Measurements from ENCODE around the gene CACNA1C.

Gene CACNA1C

GRCh38 chr12:2456813-2457186, 404.0 kb downstream of the CACNA1C start:
- no peak for DNase-seq
- ATAC-seq, result no peak

GRCh38 chr12:2457215-2457932, 404.6 kb downstream of the CACNA1C start:
- no peak for ATAC-seq

GRCh38 chr12:2457933-2458414, 405.2 kb downstream of the CACNA1C start:
- no peak for DNase-seq
- ATAC-seq, result no peak

More at GRCh38 chr12:2457215-2457932, 404.6 kb downstream of the CACNA1C start:
- no peak for DNase-seq

GRCh38 chr12:2460051-2460670, 407.4 kb downstream of the CACNA1C start:
- ATAC-seq (no peak), DNase-seq (no peak)

- no peak for ATAC-seq
Measured at GRCh38 chr12:2461046-2461445, 408.3 kb downstream of the CACNA1C start.

GRCh38 chr12:2461645-2462044, 408.9 kb downstream of the CACNA1C start:
- no peak for ATAC-seq
- no peak for DNase-seq

More at GRCh38 chr12:2461046-2461445, 408.3 kb downstream of the CACNA1C start:
- DNase-seq, result no peak

GRCh38 chr12:2462087-2462486, 409.3 kb downstream of the CACNA1C start:
- ATAC-seq, result no peak
- DNase-seq, result no peak

GRCh38 chr12:2463719-2464118, 410.9 kb downstream of the CACNA1C start:
- ATAC-seq, result no peak
- DNase-seq, result no peak

GRCh38 chr12:2465681-2466080, 412.9 kb downstream of the CACNA1C start:
- no peak for DNase-seq
- no peak for ATAC-seq

GRCh38 chr12:2466211-2466610, 413.4 kb downstream of the CACNA1C start:
- no peak for ATAC-seq
- DNase-seq, result no peak

- ATAC-seq (no peak), DNase-seq (no peak)
Measured at GRCh38 chr12:2467447-2468195, 414.8 kb downstream of the CACNA1C start.

- DNase-seq, result no peak
Measured at GRCh38 chr12:2475984-2476383, 423.2 kb downstream of the CACNA1C start.

GRCh38 chr12:2477009-2477766, 424.4 kb downstream of the CACNA1C start:
- ATAC-seq, result no peak

More at GRCh38 chr12:2475984-2476383, 423.2 kb downstream of the CACNA1C start:
- ATAC-seq, result no peak

GRCh38 chr12:2479851-2480535, 427.2 kb downstream of the CACNA1C start:
- ATAC-seq, result no peak
- DNase-seq, result no peak

More at GRCh38 chr12:2477009-2477766, 424.4 kb downstream of the CACNA1C start:
- DNase-seq, result no peak

- ATAC-seq (no peak), DNase-seq (no peak)
Measured at GRCh38 chr12:2481346-2481745, 428.6 kb downstream of the CACNA1C start.

- no peak for ATAC-seq
- DNase-seq, result no peak
Measured at GRCh38 chr12:2481951-2482350, 429.2 kb downstream of the CACNA1C start.

- ATAC-seq (no peak), DNase-seq (no peak)
Measured at GRCh38 chr12:2482938-2483660, 430.3 kb downstream of the CACNA1C start.

GRCh38 chr12:2483713-2484112, 430.9 kb downstream of the CACNA1C start:
- ATAC-seq, result no peak
- no peak for DNase-seq

- ATAC-seq, result no peak
- DNase-seq, result no peak
Measured at GRCh38 chr12:2484141-2484776, 431.5 kb downstream of the CACNA1C start.

GRCh38 chr12:2485681-2486080, 432.9 kb downstream of the CACNA1C start:
- ATAC-seq (no peak), DNase-seq (no peak)

Data from stimulated activated naive CD8-positive, alpha-beta T cell treated with anti-CD3 and anti-CD28 coated beads, Interleukin-15, Interleukin-2, amounts not matched to agents 100 U/mL and 50 U/mL, for 24 hours (primary cell).